Astrocyte of the spinal cord (primary cell): ENCODE data around the gene UST.

Source experiments
- DNase-seq: peaks from one replicate; pipeline ENCODE4 v3.0.0; 2011; ENCODE audit warnings: low read depth, low spot score
- H3K4me3 ChIP-seq: 2 replicates; pipeline ENCODE4 v1.5.1; 2011; ENCODE audit warnings: low read depth, mild to moderate bottlenecking, low read length, moderate library complexity
- in situ Hi-C: cut with HindIII; loops from 2 replicates; pipeline ENCODE4 v1.10.0; 2017; ENCODE audit warnings: low sequenced_read_pairs
- TF ChIP-seq, protein P1 (sequence below): IDR thresholded peaks from 2 replicates; pipeline ENCODE4 v1.5.1; 2012; ENCODE audit warnings: low read depth, mild to moderate bottlenecking, low read length, inconsistent platforms

Gene UST

DNA sequence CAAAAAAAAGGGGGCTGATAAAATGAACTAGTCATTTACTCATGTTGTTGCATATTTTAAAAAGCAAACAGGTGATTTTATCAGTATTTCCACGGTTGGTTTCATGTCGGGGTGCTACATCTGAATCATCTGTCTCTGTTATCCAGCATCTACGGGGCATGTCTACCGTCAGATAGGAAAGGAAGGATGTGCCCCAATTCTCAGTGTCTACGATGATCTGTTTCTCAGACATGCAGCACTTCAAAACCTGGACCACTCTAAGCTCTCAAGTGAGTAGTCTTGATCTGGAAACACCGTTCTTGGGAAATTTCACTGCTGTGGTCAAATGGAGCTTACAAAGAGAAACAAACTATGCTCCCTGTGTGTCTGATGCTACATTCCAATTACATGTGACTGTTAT lies 330.4 kb downstream of the UST start:
- in situ Hi-C loops, result loop anchor here (25.0 kb wide), 1 partner anchor 360 kb away; no protein-coding TSS in a partner anchor
- TF ChIP-seq, protein P1, sequence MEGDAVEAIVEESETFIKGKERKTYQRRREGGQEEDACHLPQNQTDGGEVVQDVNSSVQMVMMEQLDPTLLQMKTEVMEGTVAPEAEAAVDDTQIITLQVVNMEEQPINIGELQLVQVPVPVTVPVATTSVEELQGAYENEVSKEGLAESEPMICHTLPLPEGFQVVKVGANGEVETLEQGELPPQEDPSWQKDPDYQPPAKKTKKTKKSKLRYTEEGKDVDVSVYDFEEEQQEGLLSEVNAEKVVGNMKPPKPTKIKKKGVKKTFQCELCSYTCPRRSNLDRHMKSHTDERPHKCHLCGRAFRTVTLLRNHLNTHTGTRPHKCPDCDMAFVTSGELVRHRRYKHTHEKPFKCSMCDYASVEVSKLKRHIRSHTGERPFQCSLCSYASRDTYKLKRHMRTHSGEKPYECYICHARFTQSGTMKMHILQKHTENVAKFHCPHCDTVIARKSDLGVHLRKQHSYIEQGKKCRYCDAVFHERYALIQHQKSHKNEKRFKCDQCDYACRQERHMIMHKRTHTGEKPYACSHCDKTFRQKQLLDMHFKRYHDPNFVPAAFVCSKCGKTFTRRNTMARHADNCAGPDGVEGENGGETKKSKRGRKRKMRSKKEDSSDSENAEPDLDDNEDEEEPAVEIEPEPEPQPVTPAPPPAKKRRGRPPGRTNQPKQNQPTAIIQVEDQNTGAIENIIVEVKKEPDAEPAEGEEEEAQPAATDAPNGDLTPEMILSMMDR, result no peak
- H3K4me3 ChIP-seq, result no peak overlapping the region
- peak; percentile 87 for DNase-seq

DNA sequence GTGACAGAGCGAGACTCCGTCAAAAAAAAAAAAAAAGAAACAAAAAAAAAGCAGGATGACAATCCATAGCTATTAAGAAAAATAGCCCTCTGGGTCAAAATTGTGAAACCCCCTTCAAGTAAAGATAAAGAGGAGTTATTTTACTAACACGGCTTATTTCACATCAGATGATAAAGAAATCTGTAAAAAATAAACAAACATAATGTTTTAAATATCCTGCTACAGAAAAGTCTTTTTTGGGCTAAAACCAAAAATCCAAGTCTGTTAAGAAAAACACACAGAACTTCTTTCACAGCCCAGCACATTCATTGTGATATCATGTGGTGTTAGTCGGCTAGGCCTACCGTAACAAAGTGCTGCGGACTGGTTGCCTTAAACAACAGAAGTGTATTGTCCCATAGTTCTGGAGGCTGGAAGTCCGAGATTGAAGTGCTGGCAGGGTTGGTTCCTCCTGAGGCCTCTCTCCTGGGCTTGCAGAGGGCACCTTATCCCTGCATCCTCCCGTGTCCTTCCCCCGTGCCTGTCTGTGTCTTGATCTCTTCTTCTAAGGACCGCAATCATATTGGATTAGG lies 331.5 kb downstream of the UST start:
- H3K4me3 ChIP-seq, result no peak overlapping the region
- no peak for DNase-seq
- TF ChIP-seq, protein P1, result no peak
- in situ Hi-C loops, result loop anchor here (25.0 kb wide), 1 partner anchor 359 kb away; no protein-coding TSS in a partner anchor

DNA sequence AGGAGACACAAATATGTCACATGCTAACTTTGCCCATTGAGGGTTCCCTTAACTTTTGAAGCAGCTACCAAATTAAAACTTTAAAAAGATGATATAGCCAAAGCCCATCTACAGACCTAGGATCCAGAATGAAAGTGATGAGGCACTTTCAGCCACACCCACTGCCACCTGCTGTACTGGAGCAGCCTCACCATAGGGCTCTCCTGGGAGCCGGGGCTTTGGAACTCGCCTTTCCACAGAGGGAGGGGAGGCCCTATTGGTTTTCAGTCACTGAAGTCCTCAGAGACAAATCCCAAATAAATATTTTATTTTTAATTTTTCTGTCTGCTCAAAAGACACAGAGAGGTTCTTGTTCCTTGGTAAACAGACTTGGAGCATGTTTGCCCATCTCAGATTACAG lies 332.6 kb downstream of the UST start:
- no peak for DNase-seq
- H3K4me3 ChIP-seq, result no peak overlapping the region
- TF ChIP-seq, protein P1, result no peak
- in situ Hi-C loops, result loop anchor here (25.0 kb wide), 1 partner anchor 358 kb away; no protein-coding TSS in a partner anchor

DNA sequence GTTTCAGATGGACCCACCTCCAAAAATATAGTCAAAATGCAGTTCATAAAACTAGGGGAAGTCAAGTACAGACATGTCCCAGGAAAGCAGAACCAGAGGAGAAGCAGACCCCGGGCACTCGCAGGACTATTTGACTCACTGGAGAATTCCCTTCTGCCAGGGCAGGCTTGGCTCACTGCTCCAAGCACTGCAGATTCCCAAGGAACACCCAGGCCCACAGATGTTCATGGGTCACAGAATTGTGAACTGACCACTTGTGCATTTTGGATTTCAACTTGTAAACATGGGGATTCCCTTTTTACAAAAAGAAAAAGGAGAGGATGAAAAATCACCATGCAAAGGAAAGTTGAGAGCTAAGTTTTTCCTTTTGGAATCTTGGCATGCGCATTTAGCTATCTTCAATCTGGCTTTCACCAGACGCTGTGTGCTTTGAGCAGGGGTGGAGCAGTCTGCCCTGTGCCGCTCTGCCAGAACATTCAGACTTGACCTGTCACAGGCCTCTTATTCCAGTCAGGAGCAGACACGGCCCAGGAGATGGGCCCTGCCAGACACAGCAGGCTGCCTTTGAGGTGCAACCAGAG lies 333.2 kb downstream of the UST start:
- in situ Hi-C loops, result loop anchor here (25.0 kb wide), 1 partner anchor 357 kb away; no protein-coding TSS in a partner anchor
- TF ChIP-seq, protein P1, result no peak
- no peak overlapping the region for H3K4me3 ChIP-seq
- peak; percentile 65 for DNase-seq

DNA sequence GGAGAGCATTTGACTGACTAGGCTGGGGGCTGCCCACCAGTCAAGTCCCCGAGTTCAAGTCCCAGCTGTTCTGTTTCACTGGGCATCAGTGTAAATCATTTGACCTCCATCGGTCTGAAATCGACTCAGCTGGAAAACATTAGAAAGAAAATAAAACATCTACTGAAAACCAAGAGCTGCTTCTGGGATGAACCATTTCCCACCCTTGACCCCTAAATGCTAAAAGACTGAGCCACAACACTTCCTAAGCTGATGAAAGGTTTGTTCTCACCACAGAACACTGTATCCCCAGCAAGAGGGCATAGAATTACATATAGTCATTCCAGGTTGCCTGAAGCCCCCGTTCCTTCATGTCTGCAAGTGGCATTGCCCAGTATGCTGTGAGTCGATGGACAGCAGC lies 333.7 kb downstream of the UST start:
- no peak overlapping the region for H3K4me3 ChIP-seq
- TF ChIP-seq, protein P1, result no peak
- in situ Hi-C loops, result loop anchor here (25.0 kb wide), 1 partner anchor 357 kb away; no protein-coding TSS in a partner anchor
- DNase-seq, result peak; percentile 89

DNA sequence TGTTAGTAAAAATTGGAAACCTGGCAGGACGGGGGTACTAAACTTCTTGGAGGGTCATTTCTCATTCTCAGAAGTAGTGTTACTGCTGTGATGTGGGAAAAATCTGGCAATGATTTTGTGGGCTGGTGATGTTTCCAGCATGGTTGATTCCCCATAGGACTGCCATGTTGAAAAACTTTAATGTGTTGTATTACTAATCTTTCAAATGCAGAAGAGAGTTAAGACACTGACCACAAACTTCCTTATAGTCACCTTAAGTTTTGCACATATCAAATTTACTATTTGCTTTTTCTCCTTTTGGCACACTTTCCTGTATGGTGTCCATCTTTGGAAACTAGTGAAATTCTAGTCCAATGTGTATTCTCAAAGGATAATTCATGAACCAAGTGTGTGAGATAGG lies 334.5 kb downstream of the UST start:
- H3K4me3 ChIP-seq, result no peak overlapping the region
- in situ Hi-C loops, result loop anchor here (25.0 kb wide), 1 partner anchor 356 kb away; no protein-coding TSS in a partner anchor
- TF ChIP-seq, protein P1, result no peak
- no peak for DNase-seq
